GM21423 (cell line): ENCODE results near the gene IFIT5.
"Not testable (repeated sequence)": the region's sequence is repeated elsewhere in the genome, so short reads cannot be mapped to it uniquely, and the experiment has no call there.

Experiments
- ATAC-seq: cut with Tn5 transposase; IDR thresholded peaks from one replicate; pipeline ENCODE4 v1.9.1; 2021; ENCODE audit warnings: mild to moderate bottlenecking, moderate library complexity; ENCODE audit not compliant: unreplicated experiment

IFIT5 gene

GRCh38 chr10:89427629-89428028 lies 13.3 kb downstream of the IFIT5 start:
- no peak for ATAC-seq

- no peak for ATAC-seq
Observed at GRCh38 chr10:89428877-89429276, 14.5 kb downstream of the IFIT5 start.

GRCh38 chr10:89431977-89432376 lies 17.6 kb downstream of the IFIT5 start:
- no peak for ATAC-seq

- ATAC-seq: no peak
Observed at GRCh38 chr10:89438525-89438924, 24.2 kb downstream of the IFIT5 start.

GRCh38 chr10:89440226-89441009 lies 26.1 kb downstream of the IFIT5 start:
- ATAC-seq: no peak

- no peak for ATAC-seq
Observed at GRCh38 chr10:89442289-89442688, 27.9 kb downstream of the IFIT5 start.

- ATAC-seq: not testable (repeated sequence)
Observed at GRCh38 chr10:89444819-89445218, 30.5 kb downstream of the IFIT5 start.

GRCh38 chr10:89450901-89451300 lies 36.5 kb downstream of the IFIT5 start:
- ATAC-seq: no peak

- no peak for ATAC-seq
Observed at GRCh38 chr10:89452193-89452592, 37.8 kb downstream of the IFIT5 start.

- ATAC-seq: no peak
Observed at GRCh38 chr10:89454561-89455347, 40.4 kb downstream of the IFIT5 start.

- no peak for ATAC-seq
Observed at GRCh38 chr10:89458291-89458690, 43.9 kb downstream of the IFIT5 start.

GRCh38 chr10:89458784-89459183 lies 44.4 kb downstream of the IFIT5 start:
- no peak for ATAC-seq

- no peak for ATAC-seq
Observed at GRCh38 chr10:89463846-89464537, 49.6 kb downstream of the IFIT5 start.

GRCh38 chr10:89465196-89465595 lies 50.8 kb downstream of the IFIT5 start:
- no peak for ATAC-seq

GRCh38 chr10:89466599-89467035 lies 52.2 kb downstream of the IFIT5 start:
- no peak for ATAC-seq

- ATAC-seq: no peak
Observed at GRCh38 chr10:89468191-89468965, 54.0 kb downstream of the IFIT5 start.

GRCh38 chr10:89469517-89469916 lies 55.1 kb downstream of the IFIT5 start:
- no peak for ATAC-seq
